Esophagus squamous epithelium (tissue), 5 donors: ENCODE data around the gene CLK1. TPM values are rescaled to one million over a fixed set of nuclear protein-coding genes. Genes with fewer than 3 reads are reported as not detected.

Experiments used
- DNase-seq: peaks from one replicate; lab custom pipeline; 2025; lab: John Stamatoyannopoulos, UW
- H3K27ac ChIP-seq, 4 donors: fragments of 200-600 bp; sonication (generic); one replicate each; pipeline ENCODE4 v1.5.1; 2016 to 2019; ENCODE audit warnings: mild to moderate bottlenecking in 1 of 4
- H3K27me3 ChIP-seq, 4 donors: fragments of 200-600 bp; sonication (generic); 1 replicate in 3 of 4; 2 replicates in 1 of 4; pipeline versions ENCODE4 v1.5.1 to v1.6.0; 2017 to 2021; ENCODE audit warnings: antibody characterized with exemption in 1 of 4
- H3K36me3 ChIP-seq, 3 donors: fragments of 200-600 bp; sonication (generic); one replicate each; pipeline ENCODE4 v1.5.1; 2016 to 2019
- H3K4me1 ChIP-seq, 3 donors: fragments of 200-600 bp; sonication (generic); one replicate each; pipeline ENCODE4 v1.5.1; 2017 to 2019
- H3K4me3 ChIP-seq, 4 donors: fragments of 200-600 bp; sonication (generic); 1 replicate in 3 of 4; 2 replicates in 1 of 4; pipeline ENCODE4 v1.5.1; 2016 to 2019; ENCODE audit warnings: mild to moderate bottlenecking in 2 of 4, moderate library complexity in 1 of 4
- H3K9me3 ChIP-seq, 3 donors: fragments of 200-600 bp; sonication (generic); one replicate each; pipeline ENCODE4 v1.5.1; 2016 to 2019
- CTCF ChIP-seq, 6 experiments: fragments of 450-650 bp in 4 of 6; fragments of 200-600 bp in 2 of 6; sonication (generic) in 2 of 6; IDR thresholded peaks; one replicate each; pipeline ENCODE4 v1.5.1; 2016 to 2019; ENCODE audit warnings: antibody characterized with exemption in 6 of 6, mild to moderate bottlenecking in 4 of 6, moderate library complexity in 4 of 6
- POLR2A ChIP-seq, 4 donors: fragments of 450-650 bp; IDR thresholded peaks; one replicate each; pipeline ENCODE4 v1.6.1; 2017; ENCODE audit warnings: antibody characterized with exemption in 4 of 4, mild to moderate bottlenecking in 4 of 4, moderate library complexity in 3 of 4
- WGBS, 2 donors: methylation state at CpG; one replicate each; pipeline ENCODE4 v1.1.5; 2018; 5-methylcytosine and 5-hydroxymethylcytosine counted together
- intact Hi-C: fragments of 100-400 bp; cut with DNase I; formaldehyde crosslinking; loops from one replicate; pipeline ENCODE4 v1.15.0; 2022
- total RNA-seq, 4 donors: library from RNA; depleted of rRNA; stranded (reverse); fragments of >200 nt; gene quantifications; one replicate each; pipeline ENCODE4 v1.1.0, GENCODE V29; 2016
- donor health status: DM: yes; HTN: yes; CAD: no.

CLK1 gene
- total RNA-seq, 4 donors from 2014 or later, result 59.4 to 161 (median 74.7) TPM

- no peaks in the 10 kb centered on the region for H3K27me3 ChIP-seq
- TF ChIP-seq CTCF (IDR thresholded peaks at IDR 0.05) (no peak), POLR2A (IDR thresholded peaks at IDR 0.05) (no peak)
- WGBS, 2 donors, result 90% methylated on average over 2 of the region's 2 CpGs
- H3K9me3 ChIP-seq, result no peaks in the 10 kb centered on the region
- intact Hi-C loops, result no loop called here
- no peak overlapping the region for H3K27ac ChIP-seq
- no peak for DNase-seq
- H3K36me3 ChIP-seq, result peaks cover 56 to 76% (median 64%) of the 10 kb centered on the region in 3 donors
- H3K4me3 ChIP-seq, result no peak overlapping the region
- peaks cover 0 to 28% (median 0%) of the 10 kb centered on the region in 3 donors for H3K4me1 ChIP-seq
Observed at GRCh38 chr2:200852605-200853004, 11.9 kb downstream of the CLK1 start.

DNA sequence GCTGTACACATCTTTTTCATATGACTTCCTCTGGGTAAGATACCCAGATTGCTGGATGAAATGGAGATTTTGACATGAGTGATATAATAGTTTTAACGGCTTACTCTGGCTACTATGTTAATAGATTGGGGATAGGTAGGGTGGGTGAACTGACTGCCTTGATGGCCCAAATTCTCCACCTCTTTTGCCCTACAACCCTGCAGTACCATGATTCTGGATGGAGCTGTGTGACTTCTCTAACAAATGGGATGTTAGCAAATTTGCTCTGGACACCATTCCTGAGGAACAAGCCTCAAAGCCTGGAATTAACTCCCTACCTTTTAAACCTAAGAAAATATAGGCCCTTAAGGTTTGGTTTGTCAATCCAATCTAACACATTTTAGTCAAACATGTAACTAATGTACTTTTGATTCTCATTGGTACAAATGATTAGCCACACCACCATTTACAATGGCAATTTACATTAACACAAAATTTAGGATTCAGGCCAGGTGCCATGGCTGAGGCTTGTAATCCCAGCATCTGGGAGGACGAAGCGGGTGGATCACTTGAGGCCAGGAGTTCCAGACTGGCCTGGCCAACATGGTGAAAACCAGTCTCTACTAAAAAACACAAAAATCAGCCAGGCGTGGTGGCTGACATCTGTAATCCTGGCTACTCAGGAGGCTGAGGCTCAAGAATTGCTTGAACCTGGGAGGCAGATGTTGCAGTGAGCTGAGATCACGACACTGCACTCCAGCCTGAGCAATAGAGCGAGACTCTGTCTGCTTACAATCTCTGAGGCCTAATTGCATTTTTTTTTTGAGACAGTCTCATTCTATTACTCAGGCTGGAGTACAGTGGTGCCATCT is 12.8 kb downstream of the CLK1 start:
- H3K4me3 ChIP-seq, result no peak overlapping the region
- H3K27ac ChIP-seq, result no peak overlapping the region
- intact Hi-C loops, result no loop called here
- H3K4me1 ChIP-seq, result peaks cover 0 to 18% (median 0%) of the 10 kb centered on the region in 3 donors
- no peaks in the 10 kb centered on the region for H3K9me3 ChIP-seq
- WGBS, 2 donors, result 91 to 94% methylated on average over 6 of the region's 6 CpGs
- DNase-seq, result no peak
- H3K36me3 ChIP-seq, result peaks cover 55 to 66% (median 55%) of the 10 kb centered on the region in 3 donors
- no peaks in the 10 kb centered on the region for H3K27me3 ChIP-seq
- TF ChIP-seq POLR2A (IDR thresholded peaks at IDR 0.05) (no peak), CTCF (IDR thresholded peaks at IDR 0.05) (no peak)

DNA sequence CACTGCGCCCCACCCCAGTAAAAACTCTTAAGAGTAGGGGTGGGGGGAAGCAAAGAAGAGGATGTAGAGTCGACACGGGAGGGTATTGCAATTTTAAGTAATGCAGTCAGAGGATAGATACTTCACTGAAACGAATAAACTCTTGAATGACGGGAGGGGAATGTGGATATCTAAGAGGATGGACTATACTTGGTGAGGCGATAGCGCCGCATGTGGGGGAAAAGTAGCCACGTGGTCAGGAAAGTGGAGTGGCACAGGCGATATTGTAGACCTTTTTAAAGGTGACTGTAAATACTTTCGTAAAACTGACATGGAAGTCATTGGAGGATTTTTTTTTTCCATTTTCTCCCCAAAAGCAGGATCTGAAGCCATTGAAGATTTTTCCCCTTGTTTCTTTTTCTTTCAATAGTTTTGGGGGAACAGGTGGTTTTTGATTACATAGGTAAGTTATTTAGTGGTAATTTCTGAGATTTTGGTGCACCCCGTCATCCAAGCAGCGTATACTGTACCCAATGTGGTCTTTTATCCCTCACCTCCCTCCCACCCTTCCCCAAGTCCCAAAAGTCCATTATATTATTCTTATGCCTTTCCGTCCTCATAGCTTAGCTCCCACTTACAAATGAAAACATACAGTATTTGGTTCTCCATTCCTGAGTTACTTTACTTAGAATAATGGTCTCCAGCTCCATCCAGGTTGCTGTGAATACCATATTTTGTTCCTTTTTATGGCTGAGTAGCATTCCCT is 13.8 kb downstream of the CLK1 start:
- H3K36me3 ChIP-seq, result peaks cover 45 to 57% (median 46%) of the 10 kb centered on the region in 3 donors

DNA sequence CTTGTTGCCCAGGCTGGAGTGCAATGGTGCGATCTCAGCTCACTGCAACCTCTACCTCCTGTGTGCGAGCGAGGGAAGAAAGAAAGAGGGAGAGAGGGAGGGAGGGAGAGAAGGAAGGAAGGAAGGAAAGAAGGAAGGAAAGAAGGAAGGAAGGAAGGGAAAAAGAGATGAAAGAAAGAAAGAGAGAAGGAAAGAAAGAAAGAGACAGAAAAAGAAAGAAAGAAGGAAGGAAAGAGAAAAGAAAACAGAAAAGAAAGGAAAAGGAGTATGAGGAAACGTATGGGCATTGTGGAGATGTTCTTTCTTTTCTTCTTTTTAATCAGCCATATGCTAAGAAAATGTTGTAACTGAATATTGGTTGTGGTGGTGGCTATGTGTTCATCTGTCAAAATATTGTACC is 16.5 kb downstream of the CLK1 start:
- Histone ChIP-seq H3K4me3 (no peak overlapping the region), H3K27me3 (no peaks in the 10 kb centered on the region), H3K36me3 (peaks cover 18 to 30% (median 23%) of the 10 kb centered on the region in 3 donors), H3K4me1 (peaks cover 0 to 4% (median 3%) of the 10 kb centered on the region in 3 donors), H3K27ac (no peak overlapping the region), H3K9me3 (no peaks in the 10 kb centered on the region)
- WGBS, 2 donors, result 71 to 81% methylated on average over 4 of the region's 4 CpGs
- intact Hi-C loops, result no loop called here
- DNase-seq, result no peak
- TF ChIP-seq POLR2A (IDR thresholded peaks at IDR 0.05) (no peak), CTCF (IDR thresholded peaks at IDR 0.05) (no peak)

More for the DNA sequence above, 13.8 kb downstream of the CLK1 start:
- H3K4me1 ChIP-seq, result peaks cover 0 to 11% (median 3%) of the 10 kb centered on the region in 3 donors
- no peak overlapping the region for H3K4me3 ChIP-seq
- H3K27me3 ChIP-seq, result no peaks in the 10 kb centered on the region
- DNase-seq, result no peak
- H3K9me3 ChIP-seq, result no peaks in the 10 kb centered on the region
- intact Hi-C loops, result no loop called here
- no peak for TF ChIP-seq CTCF (IDR thresholded peaks at IDR 0.05)
- no peak for TF ChIP-seq POLR2A (IDR thresholded peaks at IDR 0.05)
- no peak overlapping the region for H3K27ac ChIP-seq
- WGBS, 2 donors, result 89 to 91% methylated on average over 13 to 14 of the region's 14 CpGs

DNA sequence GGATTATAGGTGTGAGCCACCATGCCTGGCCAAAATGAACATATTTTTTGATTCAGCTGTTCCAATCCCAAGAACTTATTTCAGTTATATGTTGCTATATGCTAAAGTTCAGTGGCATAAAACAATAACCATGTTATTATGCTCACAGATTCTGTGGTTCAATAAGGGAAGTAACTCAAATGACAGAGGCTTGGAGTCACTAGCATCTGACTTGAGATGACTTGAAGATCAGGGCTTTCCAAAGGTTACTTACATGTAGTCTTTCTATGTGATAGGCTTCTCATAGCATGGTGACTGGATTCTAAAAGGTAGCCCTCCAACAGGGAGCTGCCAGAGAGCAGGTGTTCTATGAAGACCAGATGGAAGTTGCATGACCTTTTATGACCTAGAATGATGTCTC is 17.2 kb downstream of the CLK1 start:
- DNase-seq, result no peak
- no peaks in the 10 kb centered on the region for H3K9me3 ChIP-seq
- intact Hi-C loops, result no loop called here
- no peak overlapping the region for H3K4me3 ChIP-seq
- H3K36me3 ChIP-seq, result peaks cover 11 to 23% (median 16%) of the 10 kb centered on the region in 3 donors
- H3K4me1 ChIP-seq, result peaks cover 0 to 4% (median 3%) of the 10 kb centered on the region in 3 donors
- TF ChIP-seq POLR2A (IDR thresholded peaks at IDR 0.05) (no peak), CTCF (IDR thresholded peaks at IDR 0.05) (no peak)
- H3K27me3 ChIP-seq, result no peaks in the 10 kb centered on the region
- H3K27ac ChIP-seq, result no peak overlapping the region
